ENCODE measurements around the gene RAB7B. TPM values are rescaled to one million over a fixed set of nuclear protein-coding genes. Genes with fewer than 3 reads are reported as not detected.

Gene RAB7B
- total and polyA plus RNA-seq, 4 donors, result 0.08 to 0.89 (median 0.20) TPM; not detected in 1

GRCh38 chr1:205947024-205947423, 56.2 kb downstream of the RAB7B start:
- Histone ChIP-seq H3K36me3 (ENCODE audit: control insufficient read depth in 4 of 4, insufficient read depth in 3 of 4, low read depth in 1 of 4, low read length in 3 of 4) (no peaks in the 10 kb centered on the region), H3K9me3 (ENCODE audit: control insufficient read depth in 4 of 4, low read length in 3 of 4) (no peaks in the 10 kb centered on the region), H3K9ac (ENCODE audit: low read depth in 1 of 2, low read length in 2 of 2) (no peak overlapping the region), H3K4me1 (ENCODE audit: control insufficient read depth in 4 of 4, insufficient read depth in 4 of 4, low read length in 3 of 4) (no peaks in the 10 kb centered on the region), H3K4me3 (ENCODE audit: low read depth in 1 of 3, low read length in 3 of 3) (no peak overlapping the region), H3K27ac (ENCODE audit: low read depth in 1 of 2, low read length in 2 of 2) (no peak overlapping the region), H3K27me3 (ENCODE audit: control insufficient read depth in 4 of 4, insufficient read depth in 4 of 4, low read length in 3 of 4) (peaks cover 0 to 4% (median 0%) of the 10 kb centered on the region in 4 donors)
- TF ChIP-seq ATF3 (IDR thresholded peaks at IDR 0.05) (no peak), SP1 (IDR thresholded peaks at IDR 0.05) (no peak), GABPA (IDR thresholded peaks at IDR 0.05 in 1 of 2, conservative IDR thresholded peaks at IDR 0.05 in 1 of 2) (no peak), REST (IDR thresholded peaks at IDR 0.05) (no peak), MAX (IDR thresholded peaks at IDR 0.05) (no peak), NR2F2 (IDR thresholded peaks at IDR 0.05) (no peak), HNF4A (conservative IDR thresholded peaks at IDR 0.05) (no peak), RAD21 (IDR thresholded peaks at IDR 0.05) (no peak), ZBTB33 (IDR thresholded peaks at IDR 0.05) (no peak), TAF1 (conservative IDR thresholded peaks at IDR 0.05) (no peak), JUND (IDR thresholded peaks at IDR 0.05) (no peak), FOXA2 (IDR thresholded peaks at IDR 0.05) (no peak), HNF4G (IDR thresholded peaks at IDR 0.05) (no peak), RXRA (IDR thresholded peaks at IDR 0.05) (no peak), FOXA1 (IDR thresholded peaks at IDR 0.05) (no peak), YY1 (IDR thresholded peaks at IDR 0.05) (no peak), EGR1 (IDR thresholded peaks at IDR 0.05; ENCODE audit: low read depth in 2 of 2) (no peak), CTCF (IDR thresholded peaks at IDR 0.05; ENCODE audit: low read depth, low read length, missing input control) (no peak)
- no peak for DNase-seq (ENCODE audit: low spot score)
- WGBS, result 75% methylated on average over 4 of the region's 4 CpGs
